Left kidney (tissue), 2 donors: ENCODE data around the gene KHNYN. TPM values are rescaled to one million over a fixed set of nuclear protein-coding genes. Genes with fewer than 3 reads are reported as not detected.
"Not testable (repeated sequence)": the region's sequence is repeated elsewhere in the genome, so short reads cannot be mapped to it uniquely, and the experiment has no call there.

ENCODE experiments used
- DNase-seq: peaks from one replicate; pipeline ENCODE4 v3.0.0-alpha.2; 2013
- polyA plus RNA-seq: library from polyadenylated mRNA; unstranded; fragments of 120-200 nt; gene quantifications from one replicate; pipeline ENCODE4 v1.2.1, GENCODE V29; 2013; ENCODE audit not compliant: insufficient read length

The KHNYN gene
- polyA plus RNA-seq, 1 donor, result 50.5 TPM

- DNase-seq, result no peak
Observed at GRCh38 chr14:24473211-24473610, 43.5 kb downstream of the KHNYN start.

DNA sequence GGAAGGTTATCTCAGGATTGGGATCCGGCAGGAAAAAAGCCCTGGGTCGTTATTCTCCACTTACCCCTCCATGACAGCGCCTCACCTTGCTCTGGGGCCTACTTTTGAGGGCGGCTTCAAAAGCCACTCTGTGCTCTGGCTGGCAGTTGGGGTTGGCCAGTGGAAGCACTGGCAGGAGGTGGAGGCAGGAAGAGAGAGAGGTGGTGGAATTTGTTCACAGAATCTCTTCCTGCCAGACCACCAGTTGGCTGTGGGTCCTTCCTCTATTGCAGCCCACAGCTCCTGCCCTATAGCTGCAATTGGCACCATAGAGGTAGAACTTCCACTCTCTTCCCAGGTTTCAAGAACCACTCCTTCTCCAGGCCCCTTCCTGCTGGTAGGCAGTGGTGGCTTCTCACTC lies 45.5 kb downstream of the KHNYN start:
- no peak for DNase-seq

DNA sequence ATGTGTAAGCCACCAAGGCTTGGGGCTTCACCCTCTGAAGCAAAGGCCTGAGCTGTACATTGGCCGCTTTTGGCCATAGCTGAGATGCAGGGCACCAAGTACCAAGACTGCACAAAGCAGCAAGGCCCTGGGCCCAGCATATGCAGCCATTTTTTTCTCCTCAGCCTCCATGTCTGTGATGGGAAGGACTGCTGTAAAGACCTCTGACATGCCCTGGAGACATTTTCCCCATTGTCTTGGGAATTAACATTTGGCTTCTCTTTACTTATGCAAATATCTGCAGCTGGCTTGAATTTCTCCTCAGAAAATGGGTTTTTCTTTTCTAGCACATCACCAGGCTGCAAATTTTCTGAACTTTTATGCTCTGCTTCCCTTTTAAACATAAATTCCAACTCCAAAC lies 50.2 kb downstream of the KHNYN start:
- DNase-seq, result not testable (repeated sequence)

DNA sequence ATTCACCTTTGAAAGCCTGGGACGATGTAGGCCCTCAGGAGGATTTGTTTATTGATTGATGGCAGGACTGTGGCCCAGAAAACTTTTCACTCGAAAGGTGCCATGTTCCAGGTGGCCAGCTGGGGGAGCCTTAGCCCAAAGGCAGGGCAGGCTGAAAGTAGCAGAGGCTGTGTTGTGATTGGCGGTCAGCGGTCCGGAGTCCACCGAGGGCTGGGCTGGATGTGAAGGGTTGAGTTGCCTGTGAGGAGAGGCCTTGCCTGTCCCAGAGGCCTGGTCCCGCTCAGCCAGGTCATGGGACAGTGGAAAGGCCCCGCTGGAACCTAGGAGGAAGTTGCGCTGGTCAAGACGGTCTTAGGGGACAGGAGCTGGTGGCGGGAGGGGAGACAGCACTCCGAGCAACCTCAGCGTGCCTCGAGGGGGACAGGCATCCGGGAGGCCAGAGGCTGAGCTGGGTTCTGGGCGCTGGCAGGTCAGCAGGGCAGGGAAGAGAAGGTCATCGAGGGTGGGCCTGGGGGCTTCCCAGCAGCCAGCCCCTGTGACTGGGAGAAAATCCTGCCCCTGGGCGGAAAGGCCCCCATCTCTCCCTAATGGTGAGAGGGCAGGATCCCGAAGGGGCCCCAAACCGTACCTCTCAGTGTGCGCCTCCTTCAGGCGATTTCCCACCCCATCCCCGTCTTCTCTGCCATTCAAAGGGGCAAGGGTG lies 52.0 kb downstream of the KHNYN start:
- peak; percentile 5 for DNase-seq

- DNase-seq, result not testable (repeated sequence)
Observed at GRCh38 chr14:24482699-24483303, 53.0 kb downstream of the KHNYN start.

DNA sequence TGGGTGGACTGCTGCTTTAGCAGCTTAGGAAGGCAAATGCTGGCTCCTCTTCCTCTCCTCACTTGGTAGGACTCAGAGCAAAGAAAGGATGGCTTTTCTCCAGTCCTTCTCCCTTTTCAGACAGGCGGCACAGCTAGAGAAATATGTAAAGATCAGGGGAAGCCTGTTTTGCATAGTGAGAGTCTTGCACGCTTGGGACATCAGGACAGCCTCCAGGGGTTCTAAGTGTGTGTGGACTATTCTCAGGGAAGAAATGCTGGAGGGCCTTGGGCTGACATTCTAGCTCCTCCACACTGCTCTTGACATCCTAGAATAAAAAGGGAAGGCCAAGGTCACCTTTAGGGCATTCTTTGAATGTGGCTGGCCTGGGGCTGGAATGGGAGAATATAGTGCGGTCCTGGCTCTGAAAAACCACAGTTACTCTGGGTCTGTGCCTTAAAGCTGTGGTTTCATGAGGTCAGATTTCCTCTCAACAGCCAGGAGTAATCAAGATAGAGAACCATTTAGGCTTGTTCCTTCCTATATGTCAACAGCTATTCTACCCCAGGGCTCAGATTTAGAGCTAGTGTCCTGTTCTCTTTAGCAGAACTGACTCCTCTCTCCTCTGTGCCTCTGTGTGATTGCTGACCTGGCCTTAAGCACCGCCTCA lies 54.0 kb downstream of the KHNYN start:
- DNase-seq, result no peak

Other genes starting within 250 kb of the KHNYN start
- 35.6 TPM for gene IPO4, start 241.1 kb upstream of the KHNYN start, polyA plus RNA-seq
- 39.7 TPM for gene TM9SF1, start 234.5 kb upstream of the KHNYN start, polyA plus RNA-seq
- gene TSSK4, start 224.3 kb upstream of the KHNYN start, polyA plus RNA-seq, result 13.3 TPM
- 63.7 TPM for gene CHMP4A, start 216.5 kb upstream of the KHNYN start, polyA plus RNA-seq
- gene MDP1, start 213.9 kb upstream of the KHNYN start, polyA plus RNA-seq, result 8.4 TPM
- gene NEDD8, start 197.6 kb upstream of the KHNYN start, polyA plus RNA-seq, result 231 TPM
- gene GMPR2, start 197.0 kb upstream of the KHNYN start, polyA plus RNA-seq, result 121 TPM
- 62.4 TPM for gene TINF2, start 187.3 kb upstream of the KHNYN start, polyA plus RNA-seq
- gene TGM1, start 166.8 kb upstream of the KHNYN start, polyA plus RNA-seq, result 2.3 TPM
- 18.8 TPM for gene RABGGTA, start 158.4 kb upstream of the KHNYN start, polyA plus RNA-seq
- 48.9 TPM for gene DHRS1, start 130.2 kb upstream of the KHNYN start, polyA plus RNA-seq
- 29.0 TPM for gene NOP9, start 130.1 kb upstream of the KHNYN start, polyA plus RNA-seq
- 24.8 TPM for gene CIDEB, start 122.0 kb upstream of the KHNYN start, polyA plus RNA-seq
- 4.6 TPM for gene LTB4R2, start 119.8 kb upstream of the KHNYN start, polyA plus RNA-seq
- 6.7 TPM for gene LTB4R, start 118.5 kb upstream of the KHNYN start, polyA plus RNA-seq
- 22.4 TPM for gene ADCY4, start 94.9 kb upstream of the KHNYN start, polyA plus RNA-seq
- gene RIPK3, start 90.0 kb upstream of the KHNYN start, polyA plus RNA-seq, result 3.5 TPM
- gene NFATC4, start 61.8 kb upstream of the KHNYN start, polyA plus RNA-seq, result 70.3 TPM
- 54.6 TPM for gene NYNRIN, start 31.0 kb upstream of the KHNYN start, polyA plus RNA-seq
- gene CBLN3, start 286 bp upstream of the KHNYN start, polyA plus RNA-seq, result 3.7 TPM
- gene SDR39U1, start 12.8 kb downstream of the KHNYN start, polyA plus RNA-seq, result 55.4 TPM
- gene CMA1, start 78.3 kb downstream of the KHNYN start, polyA plus RNA-seq, result 0.42 TPM
- gene CTSG, start 146.3 kb downstream of the KHNYN start, polyA plus RNA-seq, result 0.27 TPM
- not detected for gene GZMH, start 179.7 kb downstream of the KHNYN start, polyA plus RNA-seq
- 0.55 TPM for gene GZMB, start 204.2 kb downstream of the KHNYN start, polyA plus RNA-seq